Esophagus squamous epithelium (tissue), 5 donors: ENCODE results near the gene ETFB. TPM values are rescaled to one million over a fixed set of nuclear protein-coding genes. Genes with fewer than 3 reads are reported as not detected.

Experiments used
- DNase-seq: peaks from one replicate; lab custom pipeline; 2025; lab: John Stamatoyannopoulos, UW
- H3K27ac ChIP-seq, 4 donors: fragments of 200-600 bp; sonication (generic); one replicate each; pipeline ENCODE4 v1.5.1; 2016 to 2019; ENCODE audit warnings: mild to moderate bottlenecking in 1 of 4
- H3K27me3 ChIP-seq, 4 donors: fragments of 200-600 bp; sonication (generic); 1 replicate in 3 of 4; 2 replicates in 1 of 4; pipeline versions ENCODE4 v1.5.1 to v1.6.0; 2017 to 2021; ENCODE audit warnings: antibody characterized with exemption in 1 of 4
- H3K36me3 ChIP-seq, 3 donors: fragments of 200-600 bp; sonication (generic); one replicate each; pipeline ENCODE4 v1.5.1; 2016 to 2019
- H3K4me1 ChIP-seq, 3 donors: fragments of 200-600 bp; sonication (generic); one replicate each; pipeline ENCODE4 v1.5.1; 2017 to 2019
- H3K4me3 ChIP-seq, 4 donors: fragments of 200-600 bp; sonication (generic); 1 replicate in 3 of 4; 2 replicates in 1 of 4; pipeline ENCODE4 v1.5.1; 2016 to 2019; ENCODE audit warnings: mild to moderate bottlenecking in 2 of 4, moderate library complexity in 1 of 4
- H3K9me3 ChIP-seq, 3 donors: fragments of 200-600 bp; sonication (generic); one replicate each; pipeline ENCODE4 v1.5.1; 2016 to 2019
- POLR2A ChIP-seq, 4 donors: fragments of 450-650 bp; IDR thresholded peaks; one replicate each; pipeline ENCODE4 v1.6.1; 2017; ENCODE audit warnings: antibody characterized with exemption in 4 of 4, mild to moderate bottlenecking in 4 of 4, moderate library complexity in 3 of 4
- WGBS, 2 donors: methylation state at CpG; one replicate each; pipeline ENCODE4 v1.1.5; 2018; 5-methylcytosine and 5-hydroxymethylcytosine counted together
- intact Hi-C: fragments of 100-400 bp; cut with DNase I; formaldehyde crosslinking; loops from one replicate; pipeline ENCODE4 v1.15.0; 2022
- total RNA-seq, 4 donors: library from RNA; depleted of rRNA; stranded (reverse); fragments of >200 nt; gene quantifications; one replicate each; pipeline ENCODE4 v1.1.0, GENCODE V29; 2016
- TF ChIP-seq, protein P1 (sequence below), 6 experiments: fragments of 450-650 bp in 4 of 6; fragments of 200-600 bp in 2 of 6; sonication (generic) in 2 of 6; IDR thresholded peaks; one replicate each; pipeline ENCODE4 v1.5.1; 2016 to 2019; ENCODE audit warnings: antibody characterized with exemption in 6 of 6, mild to moderate bottlenecking in 4 of 6, moderate library complexity in 4 of 6
- donor health status: DM: yes; HTN: yes; CAD: no.

The ETFB gene
- total RNA-seq, 4 donors from 2014 or later: 104 to 215 (median 157) TPM

DNA sequence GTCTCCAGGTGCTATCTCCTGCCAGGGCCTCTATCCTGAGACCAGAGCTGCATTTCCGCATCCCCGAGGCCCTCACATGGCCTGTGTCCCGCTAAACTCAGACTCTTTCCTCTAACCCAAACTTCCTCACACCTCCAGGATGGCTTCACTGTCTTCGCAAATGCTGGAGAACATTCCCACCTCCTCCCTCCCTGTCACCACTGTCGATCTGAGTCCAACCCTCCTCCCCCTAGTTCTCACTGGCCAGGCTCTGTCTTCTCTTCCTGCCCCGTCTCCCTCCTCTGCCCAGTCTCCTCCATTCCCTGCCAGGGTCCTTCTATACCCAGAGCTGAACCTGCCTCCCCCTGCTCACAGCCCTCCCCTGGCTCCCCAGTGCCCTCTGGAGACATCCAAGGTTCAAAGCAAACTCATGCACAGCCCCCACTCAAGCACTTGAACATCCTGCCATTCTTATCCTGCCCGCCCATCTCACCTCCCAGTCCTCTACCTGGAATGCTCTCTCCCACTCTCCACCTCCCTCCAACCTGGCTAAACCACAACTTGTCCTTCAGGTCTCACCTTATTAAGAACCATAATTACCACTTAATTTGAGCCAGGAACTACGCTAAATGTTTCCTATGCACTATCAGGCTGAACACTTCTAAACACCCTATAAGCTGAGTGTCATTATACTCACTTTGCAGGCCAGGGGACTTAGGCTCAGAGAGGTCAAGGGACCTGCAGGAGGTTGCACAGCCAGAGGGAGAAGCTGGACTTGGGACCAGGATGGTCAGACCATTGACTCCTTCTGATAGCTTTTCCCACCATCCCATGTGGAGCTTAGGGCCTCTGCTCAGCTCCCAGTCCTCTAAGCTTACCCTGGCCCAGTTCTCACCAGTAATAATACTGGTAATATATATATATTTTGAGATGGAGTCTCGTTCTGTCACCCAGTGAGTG is 23.3 kb downstream of the ETFB start:
- intact Hi-C loops: no loop called here
- Histone ChIP-seq H3K27me3 (no peaks in the 10 kb centered on the region), H3K4me3 (no peak overlapping the region), H3K4me1 (peaks cover 11 to 64% (median 12%) of the 10 kb centered on the region in 3 donors), H3K36me3 (peaks cover 0 to 43% (median 4%) of the 10 kb centered on the region in 3 donors), H3K27ac (peak overlapping the region; percentile 0 to 92 (median 85)), H3K9me3 (no peaks in the 10 kb centered on the region)
- no peak for DNase-seq
- TF ChIP-seq POLR2A (IDR thresholded peaks at IDR 0.05): no peak
- TF ChIP-seq, protein P1, sequence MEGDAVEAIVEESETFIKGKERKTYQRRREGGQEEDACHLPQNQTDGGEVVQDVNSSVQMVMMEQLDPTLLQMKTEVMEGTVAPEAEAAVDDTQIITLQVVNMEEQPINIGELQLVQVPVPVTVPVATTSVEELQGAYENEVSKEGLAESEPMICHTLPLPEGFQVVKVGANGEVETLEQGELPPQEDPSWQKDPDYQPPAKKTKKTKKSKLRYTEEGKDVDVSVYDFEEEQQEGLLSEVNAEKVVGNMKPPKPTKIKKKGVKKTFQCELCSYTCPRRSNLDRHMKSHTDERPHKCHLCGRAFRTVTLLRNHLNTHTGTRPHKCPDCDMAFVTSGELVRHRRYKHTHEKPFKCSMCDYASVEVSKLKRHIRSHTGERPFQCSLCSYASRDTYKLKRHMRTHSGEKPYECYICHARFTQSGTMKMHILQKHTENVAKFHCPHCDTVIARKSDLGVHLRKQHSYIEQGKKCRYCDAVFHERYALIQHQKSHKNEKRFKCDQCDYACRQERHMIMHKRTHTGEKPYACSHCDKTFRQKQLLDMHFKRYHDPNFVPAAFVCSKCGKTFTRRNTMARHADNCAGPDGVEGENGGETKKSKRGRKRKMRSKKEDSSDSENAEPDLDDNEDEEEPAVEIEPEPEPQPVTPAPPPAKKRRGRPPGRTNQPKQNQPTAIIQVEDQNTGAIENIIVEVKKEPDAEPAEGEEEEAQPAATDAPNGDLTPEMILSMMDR (IDR thresholded peaks at IDR 0.05): no peak
- WGBS, 2 donors: 46 to 47% methylated on average over 9 of the region's 9 CpGs

GRCh38 chr19:51341976-51342580 is 24.1 kb downstream of the ETFB start, which contains the start of gene VSIG10L:
VSIG10L (minus strand) TSS chr19:51342139; CDS start chr19:51342124, 15 bp downstream.
- DNase-seq: no peak
- intact Hi-C loops: no loop called here
- 47 to 50% methylated on average over 1 to 3 of the region's 3 CpGs for WGBS, 2 donors
- Histone ChIP-seq H3K27me3 (no peaks in the 10 kb centered on the region), H3K9me3 (no peaks in the 10 kb centered on the region), H3K27ac (peak within 1 kb of the TSS; percentile 55 to 92 (median 85)), H3K4me1 (peaks cover 11 to 67% (median 12%) of the 10 kb centered on the region in 3 donors), H3K4me3 (peak within 1 kb of the TSS; percentile 49 to 85 (median 63)), H3K36me3 (peaks cover 0 to 43% (median 0%) of the 10 kb centered on the region in 3 donors)
- TF ChIP-seq, protein P1 (IDR thresholded peaks at IDR 0.05): no peak
- no peak for TF ChIP-seq POLR2A (IDR thresholded peaks at IDR 0.05)

DNA sequence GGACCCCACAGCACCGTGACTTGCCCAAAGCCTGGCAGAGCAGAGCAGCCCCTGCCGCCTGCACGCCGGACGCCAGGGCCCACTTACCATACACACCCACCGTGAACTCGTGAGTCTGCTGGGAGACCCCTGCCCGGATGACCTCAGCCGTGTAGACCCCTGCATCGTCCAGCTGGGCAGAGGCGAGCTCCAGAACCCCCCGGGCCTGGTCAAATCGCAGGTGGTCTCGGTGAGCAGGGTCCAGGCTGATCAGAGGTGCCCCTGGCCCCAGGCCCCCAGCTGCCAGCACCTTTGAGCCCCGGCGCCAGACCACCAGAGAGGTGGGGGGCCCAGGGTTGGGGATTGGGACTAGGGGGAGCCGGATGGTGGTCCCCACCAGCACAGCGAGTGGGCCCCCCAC is 25.1 kb downstream of the ETFB start:
- TF ChIP-seq, protein P1 (IDR thresholded peaks at IDR 0.05): no peak
- no peak for TF ChIP-seq POLR2A (IDR thresholded peaks at IDR 0.05)
- Histone ChIP-seq H3K4me1 (peaks cover 11 to 69% (median 12%) of the 10 kb centered on the region in 3 donors), H3K36me3 (peaks cover 0 to 42% (median 0%) of the 10 kb centered on the region in 3 donors), H3K4me3 (peak overlapping the region; percentile 49 to 85 (median 63)), H3K9me3 (no peaks in the 10 kb centered on the region), H3K27me3 (no peaks in the 10 kb centered on the region), H3K27ac (peak overlapping the region; percentile 55 to 92 (median 85))
- 85 to 87% methylated on average over 8 to 9 of the region's 18 CpGs for whole genome bisulfite sequencing, 2 donors
- intact Hi-C loops: no loop called here
- no peak for DNase-seq

DNA sequence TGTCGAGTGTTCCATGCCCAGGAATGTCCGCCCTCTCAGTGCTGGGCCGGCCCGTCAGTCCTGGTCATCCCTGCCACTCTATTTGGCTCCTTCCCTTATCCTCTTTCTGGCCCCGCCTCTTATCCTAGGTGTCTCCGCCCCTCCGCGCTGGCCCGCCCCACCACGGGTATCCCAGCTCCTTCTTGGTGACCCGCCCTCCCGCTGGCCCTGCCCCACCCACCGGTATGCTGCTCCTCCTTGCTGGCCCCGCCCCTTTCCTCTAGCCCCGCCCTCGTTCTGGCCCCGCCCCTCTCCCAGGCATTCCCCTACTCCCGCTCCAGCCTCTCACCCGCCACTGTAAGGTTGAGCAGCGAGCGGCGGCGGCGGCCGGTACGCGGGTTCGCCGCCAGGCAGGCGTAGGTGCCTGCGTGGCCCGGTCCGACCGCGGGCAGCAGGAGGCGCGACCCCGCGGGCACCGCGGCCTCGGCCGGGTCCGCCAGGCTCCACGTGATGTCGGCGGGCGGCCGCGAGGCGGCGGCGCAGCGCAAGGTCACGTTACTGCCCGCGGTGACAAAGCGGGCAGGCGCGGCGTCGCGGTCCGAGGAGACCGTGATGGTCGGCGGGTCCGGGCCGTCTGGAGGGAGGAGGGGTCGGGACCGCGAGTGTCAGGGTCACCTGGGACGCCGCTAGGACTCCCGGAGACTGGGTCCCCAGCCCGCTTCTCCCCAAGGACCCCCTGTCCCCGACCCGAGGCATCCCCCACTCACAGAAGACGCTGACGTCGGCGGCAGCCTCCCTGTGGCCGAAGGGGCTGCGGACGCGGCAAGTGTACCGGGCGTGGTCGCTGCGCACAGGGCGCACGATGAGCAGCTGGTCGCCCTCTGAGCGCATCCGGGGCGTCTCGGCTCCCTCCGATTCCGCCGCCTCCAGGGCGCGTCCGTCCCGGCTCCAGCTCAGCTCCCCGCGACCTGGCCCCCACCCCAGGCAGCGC is 26.2 kb downstream of the ETFB start:
- H3K4me1 ChIP-seq: peaks cover 11 to 69% (median 12%) of the 10 kb centered on the region in 3 donors
- peak overlapping the region; percentile 83 to 93 (median 90) for H3K27ac ChIP-seq
- intact Hi-C loops: loop anchor here (10.0 kb wide), 2 partner anchors 65 to 95 kb away; no protein-coding TSS in a partner anchor
- TF ChIP-seq, protein P1 (IDR thresholded peaks at IDR 0.05): peak in 4 of 6 experiments; percentile 52 to 65 (median 60)
- TF ChIP-seq POLR2A (IDR thresholded peaks at IDR 0.05): peak in 2 of 4 donors; percentile 45 to 64
- H3K4me3 ChIP-seq: peak overlapping the region; percentile 49 to 85 (median 63)
- peaks cover 0 to 42% (median 0%) of the 10 kb centered on the region in 3 donors for H3K36me3 ChIP-seq
- peak; percentile 91 for DNase-seq
- 0 to 5% methylated on average over 11 to 36 of the region's 107 CpGs for WGBS, 2 donors
- no peaks in the 10 kb centered on the region for H3K27me3 ChIP-seq
- H3K9me3 ChIP-seq: no peaks in the 10 kb centered on the region
